GM21447 (cell line): ENCODE measurements around the gene CCNC.
A peak's percentile ranks its signal among the peaks of the same experiment; 100 is the strongest.

Experiments
- ATAC-seq: cut with Tn5 transposase; IDR thresholded peaks from one replicate; pipeline ENCODE4 v1.9.1; 2021; ENCODE audit not compliant: unreplicated experiment

CCNC gene

GRCh38 chr6:99550046-99550748, 18.3 kb downstream of the CCNC start:
- ATAC-seq, result no peak

GRCh38 chr6:99548706-99549105, 19.8 kb downstream of the CCNC start:
- ATAC-seq, result no peak

GRCh38 chr6:99547526-99547925, 20.9 kb downstream of the CCNC start:
- ATAC-seq, result no peak

GRCh38 chr6:99545442-99545841, 23.0 kb downstream of the CCNC start:
- ATAC-seq, result no peak

- no peak for ATAC-seq
Measured at GRCh38 chr6:99543968-99544367, 24.5 kb downstream of the CCNC start.

- no peak for ATAC-seq
Measured at GRCh38 chr6:99530627-99531026, 37.8 kb downstream of the CCNC start.

GRCh38 chr6:99522531-99522930, 45.9 kb downstream of the CCNC start:
- ATAC-seq, result no peak

GRCh38 chr6:99521633-99522151, 46.8 kb downstream of the CCNC start:
- ATAC-seq, result peak; percentile 33

GRCh38 chr6:99520855-99521632, 47.4 kb downstream of the CCNC start:
- peak; percentile 91 for ATAC-seq

- ATAC-seq, result no peak
Measured at GRCh38 chr6:99519446-99519845, 49.0 kb downstream of the CCNC start.

GRCh38 chr6:99514089-99514488, 54.4 kb downstream of the CCNC start:
- ATAC-seq, result no peak

- no peak for ATAC-seq
Measured at GRCh38 chr6:99512033-99512432, 56.4 kb downstream of the CCNC start.

GRCh38 chr6:99507648-99508047, 60.8 kb downstream of the CCNC start:
- no peak for ATAC-seq

GRCh38 chr6:99501762-99502161, 66.7 kb downstream of the CCNC start:
- no peak for ATAC-seq

GRCh38 chr6:99498421-99498820, 70.0 kb downstream of the CCNC start:
- ATAC-seq, result no peak

- no peak for ATAC-seq
Measured at GRCh38 chr6:99495466-99495865, 73.0 kb downstream of the CCNC start.
